Duodenal mucosa (tissue), 2 donors: ENCODE measurements around the gene STK32C.

Experiments
- H3K27ac ChIP-seq: one replicate; pipeline ENCODE4 v1.7.0; 2013; ENCODE audit warnings: low read depth, low read length
- H3K27me3 ChIP-seq, 2 donors: one replicate each; pipeline ENCODE4 v1.7.0; 2013; ENCODE audit warnings: low read length in 2 of 2, control low read depth in 1 of 2; ENCODE audit not compliant: insufficient read depth in 2 of 2, control insufficient read depth in 1 of 2
- H3K36me3 ChIP-seq, 2 donors: one replicate each; pipeline ENCODE4 v1.7.0; 2013; ENCODE audit warnings: low read length in 2 of 2, control low read depth in 1 of 2; ENCODE audit not compliant: insufficient read depth in 2 of 2, control insufficient read depth in 1 of 2
- H3K4me1 ChIP-seq, 2 donors: one replicate each; pipeline ENCODE4 v1.7.0; 2013; ENCODE audit warnings: low read length in 2 of 2, control low read depth in 1 of 2; ENCODE audit not compliant: insufficient read depth in 2 of 2, control insufficient read depth in 1 of 2
- H3K4me3 ChIP-seq, 2 donors: one replicate each; pipeline ENCODE4 v1.7.0; 2013; ENCODE audit warnings: low read length in 2 of 2, low read depth in 1 of 2
- H3K9ac ChIP-seq, 2 donors: one replicate each; pipeline ENCODE4 v1.7.0; 2013; ENCODE audit warnings: low read length in 2 of 2, low read depth in 1 of 2
- H3K9me3 ChIP-seq, 2 donors: one replicate each; pipeline ENCODE4 v1.7.0; 2013; ENCODE audit warnings: low read length in 2 of 2, control low read depth in 1 of 2; ENCODE audit not compliant: control insufficient read depth in 1 of 2

STK32C gene

GRCh38 chr10:132205650-132206376, 101.9 kb downstream of the STK32C start:
- no peaks in the 10 kb centered on the region for H3K9me3 ChIP-seq
- no peak overlapping the region for H3K4me3 ChIP-seq
- H3K9ac ChIP-seq = no peak overlapping the region
- no peaks in the 10 kb centered on the region for H3K4me1 ChIP-seq
- H3K36me3 ChIP-seq = no peaks in the 10 kb centered on the region
- no peaks in the 10 kb centered on the region for H3K27me3 ChIP-seq
- H3K27ac ChIP-seq = no peak overlapping the region

- no peaks in the 10 kb centered on the region for H3K4me1 ChIP-seq
- H3K36me3 ChIP-seq = no peaks in the 10 kb centered on the region
- H3K9ac ChIP-seq = no peak overlapping the region
- no peak overlapping the region for H3K27ac ChIP-seq
- H3K4me3 ChIP-seq = no peak overlapping the region
- no peaks in the 10 kb centered on the region for H3K9me3 ChIP-seq
- H3K27me3 ChIP-seq = no peaks in the 10 kb centered on the region
Observed at GRCh38 chr10:132204781-132205473, 102.8 kb downstream of the STK32C start.

DNA sequence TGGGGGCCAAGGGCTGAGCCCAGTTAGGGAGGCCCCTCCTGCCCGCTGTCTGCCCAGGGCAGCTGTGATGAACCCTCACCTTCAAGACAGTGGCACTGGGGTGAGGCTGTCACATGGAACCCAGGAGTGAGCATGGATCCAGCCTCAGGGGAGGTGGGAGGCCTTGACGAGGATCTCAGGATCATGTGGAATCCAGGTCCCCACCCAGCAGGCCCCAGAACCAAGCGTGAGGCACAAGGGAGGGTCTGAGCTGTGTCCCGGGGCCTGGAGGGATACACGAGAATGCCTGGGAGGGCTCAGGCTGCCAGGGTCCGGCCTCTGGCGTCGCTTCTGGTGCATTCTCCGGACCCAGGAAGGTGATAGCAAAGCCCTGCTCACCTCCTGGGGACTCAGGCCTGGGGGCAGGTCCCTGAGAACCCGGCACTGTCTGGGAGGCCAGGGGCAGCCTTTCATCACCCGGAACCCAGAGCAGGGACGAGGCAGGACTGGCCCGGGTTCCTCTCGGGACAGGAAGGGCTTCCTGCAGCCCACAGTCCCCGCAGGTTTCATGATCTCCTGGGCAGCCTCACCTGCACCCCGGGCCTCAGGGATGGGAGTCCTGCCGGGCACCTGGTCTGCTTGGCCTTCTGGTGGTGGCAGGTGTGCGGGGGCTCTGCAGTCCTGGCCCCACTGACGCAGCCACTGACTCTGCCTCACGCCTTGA, 103.5 kb downstream of the STK32C start:
- Histone ChIP-seq H3K4me3 (no peak overlapping the region), H3K9ac (no peak overlapping the region), H3K27me3 (no peaks in the 10 kb centered on the region), H3K36me3 (no peaks in the 10 kb centered on the region), H3K4me1 (no peaks in the 10 kb centered on the region), H3K9me3 (no peaks in the 10 kb centered on the region), H3K27ac (no peak overlapping the region)

- H3K9ac ChIP-seq = no peak overlapping the region
- H3K4me1 ChIP-seq = no peaks in the 10 kb centered on the region
- no peaks in the 10 kb centered on the region for H3K27me3 ChIP-seq
- no peak overlapping the region for H3K27ac ChIP-seq
- H3K4me3 ChIP-seq = no peak overlapping the region
- H3K36me3 ChIP-seq = no peaks in the 10 kb centered on the region
- H3K9me3 ChIP-seq = no peaks in the 10 kb centered on the region
Observed at GRCh38 chr10:132203256-132204077, 104.3 kb downstream of the STK32C start.

DNA sequence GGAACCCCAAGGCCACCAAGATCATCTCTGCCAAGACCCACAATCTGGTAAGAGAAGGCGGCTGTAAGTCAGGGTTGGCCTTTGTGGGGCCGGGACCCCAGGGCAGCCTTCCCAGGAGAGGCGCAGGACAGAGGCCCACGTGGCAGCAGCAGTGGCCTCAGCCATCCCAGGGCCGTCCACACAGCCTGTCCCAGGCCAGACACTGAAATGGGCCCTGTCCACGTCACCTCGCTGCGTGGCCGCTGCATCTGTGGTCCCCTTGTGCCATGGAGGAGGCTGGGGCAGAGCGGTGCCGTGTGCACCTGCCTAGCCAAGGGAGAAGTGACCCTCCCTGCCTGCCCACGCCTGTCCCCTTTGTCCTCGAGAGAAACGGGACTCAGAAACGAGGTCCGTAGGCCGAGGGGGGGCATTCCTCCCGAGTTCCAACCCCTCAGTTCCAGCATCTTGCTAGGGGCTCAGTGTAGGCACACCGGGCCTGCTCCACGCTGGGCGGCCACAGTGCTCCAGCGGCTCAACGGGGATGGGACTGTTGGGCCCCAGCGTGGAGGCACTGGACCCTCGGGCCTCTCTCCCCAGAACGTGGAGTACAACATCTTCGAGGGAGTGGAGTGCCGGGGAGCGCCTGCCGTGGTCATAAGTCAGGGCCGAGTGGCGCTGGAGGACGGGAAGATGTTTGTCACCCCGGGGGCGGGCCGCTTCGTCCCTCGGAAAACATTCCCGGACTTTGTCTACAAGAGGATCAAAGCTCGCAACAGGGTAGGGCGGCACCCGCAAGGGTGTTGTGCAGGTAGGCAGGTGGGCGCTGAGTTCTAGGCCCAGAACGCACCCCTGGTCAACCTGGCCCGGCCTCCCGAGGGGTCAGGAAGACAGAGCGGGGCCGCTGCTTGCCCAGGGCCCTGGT, 105.4 kb downstream of the STK32C start:
- Histone ChIP-seq H3K27ac (no peak overlapping the region), H3K9ac (no peak overlapping the region), H3K9me3 (no peaks in the 10 kb centered on the region), H3K4me3 (no peak overlapping the region), H3K36me3 (no peaks in the 10 kb centered on the region), H3K27me3 (no peaks in the 10 kb centered on the region), H3K4me1 (no peaks in the 10 kb centered on the region)

- Histone ChIP-seq H3K27me3 (no peaks in the 10 kb centered on the region), H3K4me1 (no peaks in the 10 kb centered on the region), H3K4me3 (no peak overlapping the region), H3K27ac (no peak overlapping the region), H3K36me3 (no peaks in the 10 kb centered on the region), H3K9ac (no peak overlapping the region), H3K9me3 (no peaks in the 10 kb centered on the region)
Observed at GRCh38 chr10:132201111-132201969, 106.4 kb downstream of the STK32C start.

DNA sequence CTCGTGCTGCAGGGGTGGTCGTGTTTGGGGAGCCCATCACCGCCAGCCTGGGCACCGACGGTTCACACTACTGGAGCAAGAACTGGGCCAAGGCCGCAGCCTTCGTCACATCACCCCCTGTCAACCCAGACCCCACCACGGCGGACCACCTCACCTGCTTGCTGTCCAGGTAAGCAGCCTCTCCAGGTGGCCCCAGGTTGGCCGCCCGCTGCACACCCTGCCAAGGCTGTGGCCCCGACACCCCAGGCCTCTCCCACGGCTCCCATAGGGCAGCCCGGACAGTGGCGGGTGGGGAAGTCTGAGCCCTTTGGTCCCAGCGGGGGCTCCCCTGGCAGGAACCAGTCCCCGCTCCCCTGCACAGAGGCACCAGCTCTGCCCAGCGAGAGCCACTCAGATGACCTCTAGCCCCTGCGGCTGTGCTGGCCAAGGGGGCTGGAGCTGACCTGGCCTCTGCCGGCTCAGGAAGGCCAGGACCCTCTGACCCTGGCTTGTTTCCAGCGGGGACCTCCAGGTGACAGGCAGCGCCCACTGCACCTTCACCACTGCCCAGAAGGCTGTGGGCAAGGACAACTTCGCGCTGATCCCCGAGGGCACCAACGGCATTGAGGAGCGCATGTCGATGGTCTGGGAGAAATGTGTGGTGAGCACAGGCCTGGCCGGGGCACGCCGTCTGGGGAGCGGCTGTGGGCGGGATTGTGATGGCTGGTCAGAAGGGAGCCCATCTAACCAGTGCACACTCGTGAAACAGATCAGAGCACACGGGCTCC, 107.2 kb downstream of the STK32C start:
- no peaks in the 10 kb centered on the region for H3K4me1 ChIP-seq
- no peaks in the 10 kb centered on the region for H3K36me3 ChIP-seq
- no peaks in the 10 kb centered on the region for H3K27me3 ChIP-seq
- no peaks in the 10 kb centered on the region for H3K9me3 ChIP-seq
- no peak overlapping the region for H3K9ac ChIP-seq
- H3K27ac ChIP-seq = no peak overlapping the region
- no peak overlapping the region for H3K4me3 ChIP-seq

DNA sequence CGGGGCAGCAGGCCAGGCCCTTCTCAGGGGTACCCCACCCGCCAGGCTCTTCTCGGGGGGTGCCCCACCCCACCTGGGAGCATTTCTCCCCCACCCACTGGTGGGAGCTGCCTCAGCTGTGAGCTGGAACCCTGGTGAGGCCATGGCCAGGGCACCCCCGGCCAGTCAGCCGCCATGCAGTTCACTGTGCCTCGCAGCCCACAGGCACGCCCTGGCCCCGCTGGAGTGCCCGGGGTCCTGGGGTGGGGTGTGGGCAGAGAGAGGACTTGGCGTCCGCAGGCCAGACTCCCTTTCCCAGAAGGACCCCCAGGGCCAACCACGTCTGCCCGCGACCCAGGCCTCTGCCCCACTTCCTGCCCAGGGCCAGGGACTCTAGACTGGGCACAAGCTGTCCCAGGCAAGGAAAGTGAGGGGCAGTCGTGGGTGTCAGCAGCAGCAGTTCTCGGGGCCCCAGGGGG, 107.9 kb downstream of the STK32C start:
- Histone ChIP-seq H3K4me1 (no peaks in the 10 kb centered on the region), H3K9ac (no peak overlapping the region), H3K9me3 (no peaks in the 10 kb centered on the region), H3K27me3 (no peaks in the 10 kb centered on the region), H3K36me3 (no peaks in the 10 kb centered on the region), H3K4me3 (no peak overlapping the region), H3K27ac (no peak overlapping the region)
